ENCODE data around the gene ABCC5. TPM values are rescaled to one million over a fixed set of nuclear protein-coding genes. Genes with fewer than 3 reads are reported as not detected.
A peak's percentile ranks its signal among the peaks of the same experiment; 100 is the strongest.

ABCC5 gene
- total and polyA plus RNA-seq, 2 of the 8 experiments (the other 6 are each of a cell fraction or from before 2014, with no cell fraction given) = 25.3 to 40.8 TPM

DNA sequence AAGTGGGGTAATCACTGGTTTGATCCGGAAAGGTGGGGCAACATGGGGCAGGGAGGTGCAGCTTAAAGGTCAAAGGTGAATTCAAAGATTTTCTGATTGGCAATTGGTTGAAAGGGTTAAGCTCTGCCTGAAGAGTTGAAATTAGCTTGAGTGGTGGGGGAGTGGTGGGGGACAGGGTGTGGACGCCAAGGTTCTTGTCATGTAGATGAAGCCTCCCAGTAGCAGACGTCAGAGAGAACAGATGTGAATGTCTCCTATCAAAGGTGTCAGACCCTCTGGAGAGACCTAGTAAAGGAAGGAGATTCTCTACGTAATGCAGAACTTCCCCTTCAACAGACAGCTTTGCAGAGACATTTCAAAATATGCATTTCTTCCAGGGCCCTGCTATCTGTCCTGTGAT lies 62.8 kb downstream of the ABCC5 start (continued):
- TF ChIP-seq, protein P1, sequence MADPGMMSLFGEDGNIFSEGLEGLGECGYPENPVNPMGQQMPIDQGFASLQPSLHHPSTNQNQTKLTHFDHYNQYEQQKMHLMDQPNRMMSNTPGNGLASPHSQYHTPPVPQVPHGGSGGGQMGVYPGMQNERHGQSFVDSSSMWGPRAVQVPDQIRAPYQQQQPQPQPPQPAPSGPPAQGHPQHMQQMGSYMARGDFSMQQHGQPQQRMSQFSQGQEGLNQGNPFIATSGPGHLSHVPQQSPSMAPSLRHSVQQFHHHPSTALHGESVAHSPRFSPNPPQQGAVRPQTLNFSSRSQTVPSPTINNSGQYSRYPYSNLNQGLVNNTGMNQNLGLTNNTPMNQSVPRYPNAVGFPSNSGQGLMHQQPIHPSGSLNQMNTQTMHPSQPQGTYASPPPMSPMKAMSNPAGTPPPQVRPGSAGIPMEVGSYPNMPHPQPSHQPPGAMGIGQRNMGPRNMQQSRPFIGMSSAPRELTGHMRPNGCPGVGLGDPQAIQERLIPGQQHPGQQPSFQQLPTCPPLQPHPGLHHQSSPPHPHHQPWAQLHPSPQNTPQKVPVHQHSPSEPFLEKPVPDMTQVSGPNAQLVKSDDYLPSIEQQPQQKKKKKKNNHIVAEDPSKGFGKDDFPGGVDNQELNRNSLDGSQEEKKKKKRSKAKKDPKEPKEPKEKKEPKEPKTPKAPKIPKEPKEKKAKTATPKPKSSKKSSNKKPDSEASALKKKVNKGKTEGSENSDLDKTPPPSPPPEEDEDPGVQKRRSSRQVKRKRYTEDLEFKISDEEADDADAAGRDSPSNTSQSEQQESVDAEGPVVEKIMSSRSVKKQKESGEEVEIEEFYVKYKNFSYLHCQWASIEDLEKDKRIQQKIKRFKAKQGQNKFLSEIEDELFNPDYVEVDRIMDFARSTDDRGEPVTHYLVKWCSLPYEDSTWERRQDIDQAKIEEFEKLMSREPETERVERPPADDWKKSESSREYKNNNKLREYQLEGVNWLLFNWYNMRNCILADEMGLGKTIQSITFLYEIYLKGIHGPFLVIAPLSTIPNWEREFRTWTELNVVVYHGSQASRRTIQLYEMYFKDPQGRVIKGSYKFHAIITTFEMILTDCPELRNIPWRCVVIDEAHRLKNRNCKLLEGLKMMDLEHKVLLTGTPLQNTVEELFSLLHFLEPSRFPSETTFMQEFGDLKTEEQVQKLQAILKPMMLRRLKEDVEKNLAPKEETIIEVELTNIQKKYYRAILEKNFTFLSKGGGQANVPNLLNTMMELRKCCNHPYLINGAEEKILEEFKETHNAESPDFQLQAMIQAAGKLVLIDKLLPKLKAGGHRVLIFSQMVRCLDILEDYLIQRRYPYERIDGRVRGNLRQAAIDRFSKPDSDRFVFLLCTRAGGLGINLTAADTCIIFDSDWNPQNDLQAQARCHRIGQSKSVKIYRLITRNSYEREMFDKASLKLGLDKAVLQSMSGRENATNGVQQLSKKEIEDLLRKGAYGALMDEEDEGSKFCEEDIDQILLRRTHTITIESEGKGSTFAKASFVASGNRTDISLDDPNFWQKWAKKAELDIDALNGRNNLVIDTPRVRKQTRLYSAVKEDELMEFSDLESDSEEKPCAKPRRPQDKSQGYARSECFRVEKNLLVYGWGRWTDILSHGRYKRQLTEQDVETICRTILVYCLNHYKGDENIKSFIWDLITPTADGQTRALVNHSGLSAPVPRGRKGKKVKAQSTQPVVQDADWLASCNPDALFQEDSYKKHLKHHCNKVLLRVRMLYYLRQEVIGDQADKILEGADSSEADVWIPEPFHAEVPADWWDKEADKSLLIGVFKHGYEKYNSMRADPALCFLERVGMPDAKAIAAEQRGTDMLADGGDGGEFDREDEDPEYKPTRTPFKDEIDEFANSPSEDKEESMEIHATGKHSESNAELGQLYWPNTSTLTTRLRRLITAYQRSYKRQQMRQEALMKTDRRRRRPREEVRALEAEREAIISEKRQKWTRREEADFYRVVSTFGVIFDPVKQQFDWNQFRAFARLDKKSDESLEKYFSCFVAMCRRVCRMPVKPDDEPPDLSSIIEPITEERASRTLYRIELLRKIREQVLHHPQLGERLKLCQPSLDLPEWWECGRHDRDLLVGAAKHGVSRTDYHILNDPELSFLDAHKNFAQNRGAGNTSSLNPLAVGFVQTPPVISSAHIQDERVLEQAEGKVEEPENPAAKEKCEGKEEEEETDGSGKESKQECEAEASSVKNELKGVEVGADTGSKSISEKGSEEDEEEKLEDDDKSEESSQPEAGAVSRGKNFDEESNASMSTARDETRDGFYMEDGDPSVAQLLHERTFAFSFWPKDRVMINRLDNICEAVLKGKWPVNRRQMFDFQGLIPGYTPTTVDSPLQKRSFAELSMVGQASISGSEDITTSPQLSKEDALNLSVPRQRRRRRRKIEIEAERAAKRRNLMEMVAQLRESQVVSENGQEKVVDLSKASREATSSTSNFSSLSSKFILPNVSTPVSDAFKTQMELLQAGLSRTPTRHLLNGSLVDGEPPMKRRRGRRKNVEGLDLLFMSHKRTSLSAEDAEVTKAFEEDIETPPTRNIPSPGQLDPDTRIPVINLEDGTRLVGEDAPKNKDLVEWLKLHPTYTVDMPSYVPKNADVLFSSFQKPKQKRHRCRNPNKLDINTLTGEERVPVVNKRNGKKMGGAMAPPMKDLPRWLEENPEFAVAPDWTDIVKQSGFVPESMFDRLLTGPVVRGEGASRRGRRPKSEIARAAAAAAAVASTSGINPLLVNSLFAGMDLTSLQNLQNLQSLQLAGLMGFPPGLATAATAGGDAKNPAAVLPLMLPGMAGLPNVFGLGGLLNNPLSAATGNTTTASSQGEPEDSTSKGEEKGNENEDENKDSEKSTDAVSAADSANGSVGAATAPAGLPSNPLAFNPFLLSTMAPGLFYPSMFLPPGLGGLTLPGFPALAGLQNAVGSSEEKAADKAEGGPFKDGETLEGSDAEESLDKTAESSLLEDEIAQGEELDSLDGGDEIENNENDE (IDR thresholded peaks at IDR 0.05; ENCODE audit: insufficient replicate concordance, low read length) = no peak
- TF ChIP-seq EP300 (IDR thresholded peaks at IDR 0.05; ENCODE audit: borderline replicate concordance in 1 of 2, low read depth in 2 of 2, low read length in 2 of 2) (peak in 1 of 2 experiments; percentile 13; a peak in 1 of 3 replicates), SIN3A (conservative IDR thresholded peaks at IDR 0.05 in 1 of 2, IDR thresholded peaks at IDR 0.05 in 1 of 2; ENCODE audit: low read depth in 1 of 2, low read length in 2 of 2) (peak; percentile 61; a peak in 1 of 4 replicates), TCF12 (IDR thresholded peaks at IDR 0.05; ENCODE audit: low read depth, low read length) (0 out of 2 replicates have a peak, but pooled peaks have one; percentile 15), SP4 (IDR thresholded peaks at IDR 0.05; ENCODE audit: low read length) (no peak)

All from H1 (cell line).